Measurements from ENCODE around the gene SERF1A. TPM values are rescaled to one million over a fixed set of nuclear protein-coding genes. Genes with fewer than 3 reads are reported as not detected.
"Not testable (repeated sequence)": the region's sequence is repeated elsewhere in the genome, so short reads cannot be mapped to it uniquely, and the experiment has no call there.

The SERF1A gene
- total RNA-seq (1 to 10 TPM in 3 of 4 donors, under 1 TPM in 1; 0.39 to 5.9 (median 3.2) TPM), polyA plus RNA-seq (3.0 TPM)
- long read RNA-seq, donor 1, transcript SERF1A-201 (3 exons, 963 nt): major isoform, 5 of 7 reads
- long read RNA-seq, donor 1, partial matches to known transcripts: 0 of 7 reads
- long read RNA-seq, donor 1, other reads (novel, unspliced or antisense): 1 of 7 reads
- long read RNA-seq, donor 2, transcript SERF1A-201 (3 exons, 963 nt): major isoform, 7 of 11 reads
- long read RNA-seq, donor 2, partial matches to known transcripts: 0 of 11 reads
- long read RNA-seq, donor 2, other reads (novel, unspliced or antisense): 1 of 11 reads
- long read RNA-seq, donor 3, partial matches to known transcripts: 0 of 4 reads
- long read RNA-seq, donor 3, other reads (novel, unspliced or antisense): 1 of 4 reads
- long read RNA-seq, donor 4, transcript SERF1A-201 (3 exons, 963 nt): major isoform, 8 of 9 reads
- long read RNA-seq, donor 4, partial matches to known transcripts: 0 of 9 reads
- long read RNA-seq, donor 4, other reads (novel, unspliced or antisense): 0 of 9 reads

- intact Hi-C loops (cut with DNase I); H3K4me1 ChIP-seq (ENCODE audit: control insufficient read depth, insufficient read depth, low read length); H3K9me3 ChIP-seq (ENCODE audit: control insufficient read depth, low read length); H3K27ac ChIP-seq (ENCODE audit: low read length); DNase-seq; H3K27me3 ChIP-seq (ENCODE audit: control insufficient read depth, insufficient read depth); H3K4me3 ChIP-seq (ENCODE audit: low read length): not testable (repeated sequence)
- ATAC-seq: peak; percentile 99
- no CpG with 5 or more reads among the region's 66 CpGs for WGBS
These were observed at the start of gene SERF1A for GRCh38 chr5:70900533-70901271. Gene SERF1A, plus strand, starts transcription at chr5:70900669. Its CDS starts 201 bp downstream, at chr5:70900870.

- H3K9me3 ChIP-seq (ENCODE audit: control insufficient read depth, low read length); H3K27me3 ChIP-seq (ENCODE audit: control insufficient read depth, insufficient read depth); H3K27ac ChIP-seq (ENCODE audit: low read length); H3K4me3 ChIP-seq (ENCODE audit: low read length); H3K4me1 ChIP-seq (ENCODE audit: control insufficient read depth, insufficient read depth, low read length); DNase-seq; intact Hi-C loops (cut with DNase I); ATAC-seq: not testable (repeated sequence)
- no CpG with 5 or more reads among the region's 2 CpGs for WGBS
These were observed 33.7 kb upstream of the SERF1A start for GRCh38 chr5:70866778-70867177.

GRCh38 chr5:70870626-70871025 lies 29.8 kb upstream of the SERF1A start:
- H3K9me3 ChIP-seq (ENCODE audit: control insufficient read depth, low read length); DNase-seq; H3K27ac ChIP-seq (ENCODE audit: low read length); H3K4me1 ChIP-seq (ENCODE audit: control insufficient read depth, insufficient read depth, low read length); intact Hi-C loops (cut with DNase I); H3K4me3 ChIP-seq (ENCODE audit: low read length); ATAC-seq; H3K27me3 ChIP-seq (ENCODE audit: control insufficient read depth, insufficient read depth): not testable (repeated sequence)
- WGBS: no CpG with 5 or more reads among the region's 1 CpG

- no CpG with 5 or more reads among the region's 2 CpGs for WGBS
- H3K9me3 ChIP-seq (ENCODE audit: control insufficient read depth, low read length); H3K4me3 ChIP-seq (ENCODE audit: low read length); H3K27me3 ChIP-seq (ENCODE audit: control insufficient read depth, insufficient read depth); H3K4me1 ChIP-seq (ENCODE audit: control insufficient read depth, insufficient read depth, low read length); DNase-seq; H3K27ac ChIP-seq (ENCODE audit: low read length); ATAC-seq; intact Hi-C loops (cut with DNase I): not testable (repeated sequence)
These were observed 4.4 kb upstream of the SERF1A start for GRCh38 chr5:70896076-70896475.

GRCh38 chr5:70901272-70901571 lies 753 bp downstream of the SERF1A start:
- H3K27me3 ChIP-seq (ENCODE audit: control insufficient read depth, insufficient read depth); H3K9me3 ChIP-seq (ENCODE audit: control insufficient read depth, low read length); H3K4me1 ChIP-seq (ENCODE audit: control insufficient read depth, insufficient read depth, low read length); H3K4me3 ChIP-seq (ENCODE audit: low read length); intact Hi-C loops (cut with DNase I); DNase-seq; H3K27ac ChIP-seq (ENCODE audit: low read length): not testable (repeated sequence)
- no CpG with 5 or more reads among the region's 5 CpGs for WGBS
- ATAC-seq: peak; percentile 26 to 41

GRCh38 chr5:70906624-70907023 lies 6.2 kb downstream of the SERF1A start:
- H3K4me3 ChIP-seq (ENCODE audit: low read length); H3K4me1 ChIP-seq (ENCODE audit: control insufficient read depth, insufficient read depth, low read length); DNase-seq; ATAC-seq; H3K9me3 ChIP-seq (ENCODE audit: control insufficient read depth, low read length); intact Hi-C loops (cut with DNase I); H3K27ac ChIP-seq (ENCODE audit: low read length); H3K27me3 ChIP-seq (ENCODE audit: control insufficient read depth, insufficient read depth): not testable (repeated sequence)
- whole genome bisulfite sequencing: no CpG with 5 or more reads among the region's 5 CpGs

GRCh38 chr5:70916829-70917228 lies 16.4 kb downstream of the SERF1A start:
- H3K4me1 ChIP-seq (ENCODE audit: control insufficient read depth, insufficient read depth, low read length); H3K27ac ChIP-seq (ENCODE audit: low read length); H3K9me3 ChIP-seq (ENCODE audit: control insufficient read depth, low read length); intact Hi-C loops (cut with DNase I); DNase-seq; H3K4me3 ChIP-seq (ENCODE audit: low read length); ATAC-seq; H3K27me3 ChIP-seq (ENCODE audit: control insufficient read depth, insufficient read depth): not testable (repeated sequence)

- H3K27me3 ChIP-seq (ENCODE audit: control insufficient read depth, insufficient read depth); H3K4me1 ChIP-seq (ENCODE audit: control insufficient read depth, insufficient read depth, low read length); DNase-seq; H3K27ac ChIP-seq (ENCODE audit: low read length); intact Hi-C loops (cut with DNase I); H3K9me3 ChIP-seq (ENCODE audit: control insufficient read depth, low read length); H3K4me3 ChIP-seq (ENCODE audit: low read length): not testable (repeated sequence)
- no CpG with 5 or more reads among the region's 16 CpGs for WGBS
- ATAC-seq: peak in 1 of 2 donors; percentile 64
These were observed 24.7 kb downstream of the SERF1A start for GRCh38 chr5:70925211-70925562.

GRCh38 chr5:70931709-70932368 lies 31.4 kb downstream of the SERF1A start:
- intact Hi-C loops (cut with DNase I); H3K27ac ChIP-seq (ENCODE audit: low read length); H3K4me1 ChIP-seq (ENCODE audit: control insufficient read depth, insufficient read depth, low read length); H3K4me3 ChIP-seq (ENCODE audit: low read length); H3K27me3 ChIP-seq (ENCODE audit: control insufficient read depth, insufficient read depth); H3K9me3 ChIP-seq (ENCODE audit: control insufficient read depth, low read length); ATAC-seq; DNase-seq: not testable (repeated sequence)
- WGBS: no CpG with 5 or more reads among the region's 6 CpGs

GRCh38 chr5:70932560-70932959 lies 32.1 kb downstream of the SERF1A start:
- H3K27ac ChIP-seq (ENCODE audit: low read length); intact Hi-C loops (cut with DNase I); DNase-seq; ATAC-seq; H3K4me1 ChIP-seq (ENCODE audit: control insufficient read depth, insufficient read depth, low read length); H3K9me3 ChIP-seq (ENCODE audit: control insufficient read depth, low read length); H3K4me3 ChIP-seq (ENCODE audit: low read length); H3K27me3 ChIP-seq (ENCODE audit: control insufficient read depth, insufficient read depth): not testable (repeated sequence)
- WGBS: no CpG with 5 or more reads among the region's 1 CpG

GRCh38 chr5:70953068-70953467 lies 52.6 kb downstream of the SERF1A start:
- H3K27me3 ChIP-seq (ENCODE audit: control insufficient read depth, insufficient read depth); H3K4me3 ChIP-seq (ENCODE audit: low read length); intact Hi-C loops (cut with DNase I); ATAC-seq; H3K4me1 ChIP-seq (ENCODE audit: control insufficient read depth, insufficient read depth, low read length); H3K27ac ChIP-seq (ENCODE audit: low read length); H3K9me3 ChIP-seq (ENCODE audit: control insufficient read depth, low read length); DNase-seq: not testable (repeated sequence)
- WGBS: no CpG with 5 or more reads among the region's 10 CpGs
